GM18511 (cell line): ENCODE measurements around the gene MAPK4.

Experiments
- ATAC-seq: cut with Tn5 transposase; IDR thresholded peaks from one replicate; pipeline ENCODE4 v1.9.1; 2021; ENCODE audit warnings: mild to moderate bottlenecking, moderate library complexity; ENCODE audit not compliant: unreplicated experiment

MAPK4 gene

DNA sequence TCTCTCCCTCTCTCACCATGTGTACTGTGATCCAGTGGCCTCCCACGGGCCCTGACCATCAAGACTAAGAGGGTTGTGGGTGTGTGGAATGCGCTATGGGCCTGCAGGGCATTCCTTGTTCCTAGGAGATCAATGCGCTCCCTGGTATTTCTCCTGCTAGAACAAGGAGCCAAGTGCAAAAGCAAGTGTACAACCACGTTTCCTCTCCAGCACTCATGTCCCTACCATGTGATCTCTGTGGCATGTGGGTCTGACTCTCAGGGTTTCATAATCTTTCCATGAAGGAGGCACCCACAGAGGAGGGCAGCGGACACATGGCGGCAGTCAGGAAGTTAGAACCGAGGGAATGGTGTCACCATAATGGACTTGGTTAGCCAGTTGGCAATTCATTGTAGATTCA, 91.4 kb downstream of the MAPK4 start:
- ATAC-seq: no peak

- no peak for ATAC-seq
Observed at GRCh38 chr18:50653402-50654093, 93.7 kb downstream of the MAPK4 start.

GRCh38 chr18:50654211-50654610, 94.3 kb downstream of the MAPK4 start:
- no peak for ATAC-seq

GRCh38 chr18:50654658-50655550, 95.0 kb downstream of the MAPK4 start:
- ATAC-seq: no peak

- no peak for ATAC-seq
Observed at GRCh38 chr18:50656396-50656795, 96.5 kb downstream of the MAPK4 start.

DNA sequence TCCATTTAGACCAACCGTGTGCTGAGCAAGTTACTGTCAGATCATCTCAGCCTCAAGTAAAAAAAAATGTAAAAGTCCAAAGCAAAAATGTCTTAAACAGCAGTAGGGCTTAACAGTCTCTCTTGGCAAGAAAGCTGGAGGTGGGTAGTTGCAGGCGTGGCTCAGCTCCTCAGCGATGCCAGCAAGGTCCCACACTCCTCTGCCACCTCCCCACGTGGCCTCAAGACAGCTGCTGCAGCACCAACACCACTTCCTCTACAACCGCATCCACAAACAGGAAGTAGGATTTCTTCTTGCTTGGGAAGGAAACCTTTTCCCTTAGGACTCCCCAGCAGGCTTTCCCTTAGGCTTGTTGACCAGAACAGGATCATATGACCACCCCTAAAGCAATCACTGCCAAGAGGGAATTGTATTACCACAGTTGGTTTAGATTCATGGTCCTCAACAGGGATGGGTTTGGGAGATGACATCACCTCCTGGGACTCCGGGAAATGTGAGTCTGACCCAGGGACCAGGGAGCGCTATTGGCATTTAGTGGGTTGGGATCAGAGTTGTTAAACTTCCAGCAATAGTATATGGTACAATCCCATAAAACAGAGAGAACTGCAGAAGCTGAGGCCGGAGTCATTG, 97.1 kb downstream of the MAPK4 start:
- ATAC-seq: no peak

- no peak for ATAC-seq
Observed at GRCh38 chr18:50658601-50659000, 98.7 kb downstream of the MAPK4 start.

- no peak for ATAC-seq
Observed at GRCh38 chr18:50659091-50660003, 99.5 kb downstream of the MAPK4 start.

DNA sequence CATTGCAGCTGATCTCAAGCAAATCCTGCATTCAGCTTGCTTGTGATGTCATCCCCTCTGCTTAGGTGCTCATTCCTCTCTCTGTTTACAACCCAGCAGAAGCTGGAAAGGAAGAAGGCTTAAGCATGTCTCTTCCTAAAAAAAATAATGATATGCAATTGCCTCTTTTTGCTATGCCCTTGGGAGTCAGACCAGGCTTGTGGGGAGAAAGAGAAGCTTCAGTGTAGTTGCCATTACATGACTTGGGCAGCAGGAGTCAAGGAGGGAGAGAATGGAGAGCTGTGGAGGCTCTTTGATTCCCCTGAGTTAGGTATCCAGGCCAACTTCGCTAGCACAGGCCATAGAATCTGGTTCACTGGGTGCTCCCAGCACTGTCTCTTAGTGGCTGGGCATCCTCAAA, 101.1 kb downstream of the MAPK4 start:
- no peak for ATAC-seq

GRCh38 chr18:50662177-50662576, 102.3 kb downstream of the MAPK4 start:
- ATAC-seq: no peak

DNA sequence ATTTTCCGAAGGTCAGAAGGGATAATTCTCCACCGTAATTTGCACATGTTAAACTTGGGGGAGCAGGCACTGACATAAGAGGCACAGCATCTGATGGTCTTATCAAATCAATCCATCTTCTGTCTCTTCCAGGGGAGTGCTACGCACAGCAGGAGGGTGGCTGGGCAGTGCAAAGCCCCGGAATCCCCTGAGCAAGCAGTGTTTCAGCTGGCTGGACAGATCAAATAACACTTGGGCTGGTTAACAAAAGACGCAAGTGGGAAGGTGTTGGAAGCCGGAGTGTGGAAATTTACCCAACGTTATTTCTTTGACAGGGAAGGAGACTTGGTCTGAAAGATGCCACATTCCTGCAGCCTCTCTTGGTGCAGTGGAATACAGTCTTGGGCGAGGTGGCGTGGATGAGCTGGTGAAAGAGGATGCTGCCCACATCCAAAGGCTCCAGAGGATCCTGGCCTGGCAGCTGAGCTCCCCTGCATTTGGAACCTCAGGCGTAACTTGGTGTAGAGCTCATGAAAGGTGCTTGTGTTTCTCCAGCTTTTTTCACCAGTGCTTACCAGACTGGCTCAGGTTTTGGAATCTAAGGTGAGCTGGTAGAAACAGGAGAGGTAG, 103.0 kb downstream of the MAPK4 start:
- no peak for ATAC-seq

- no peak for ATAC-seq
Observed at GRCh38 chr18:50663626-50664441, 103.9 kb downstream of the MAPK4 start.

- ATAC-seq: no peak
Observed at GRCh38 chr18:50665015-50665414, 105.1 kb downstream of the MAPK4 start.

- no peak for ATAC-seq
Observed at GRCh38 chr18:50665519-50665918, 105.6 kb downstream of the MAPK4 start.

DNA sequence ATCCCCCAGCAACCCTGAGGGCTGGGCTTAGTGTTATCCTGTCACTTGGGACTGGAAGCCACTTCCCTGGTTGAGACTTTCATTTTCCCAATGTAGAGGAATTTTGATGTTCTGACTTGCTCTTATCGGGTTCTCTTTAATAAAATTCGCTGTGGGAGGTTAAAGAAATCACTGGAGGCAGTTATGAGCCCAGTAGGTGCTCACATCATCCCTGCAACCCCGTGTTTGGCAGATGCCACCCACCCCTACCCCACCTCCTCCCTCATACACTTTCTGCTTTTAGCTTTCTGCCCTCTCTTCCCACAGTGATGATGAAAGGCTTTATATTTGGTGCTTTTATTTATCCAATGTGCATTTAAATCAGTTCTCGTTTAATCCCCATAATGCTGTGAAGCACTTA, 106.6 kb downstream of the MAPK4 start:
- no peak for ATAC-seq

DNA sequence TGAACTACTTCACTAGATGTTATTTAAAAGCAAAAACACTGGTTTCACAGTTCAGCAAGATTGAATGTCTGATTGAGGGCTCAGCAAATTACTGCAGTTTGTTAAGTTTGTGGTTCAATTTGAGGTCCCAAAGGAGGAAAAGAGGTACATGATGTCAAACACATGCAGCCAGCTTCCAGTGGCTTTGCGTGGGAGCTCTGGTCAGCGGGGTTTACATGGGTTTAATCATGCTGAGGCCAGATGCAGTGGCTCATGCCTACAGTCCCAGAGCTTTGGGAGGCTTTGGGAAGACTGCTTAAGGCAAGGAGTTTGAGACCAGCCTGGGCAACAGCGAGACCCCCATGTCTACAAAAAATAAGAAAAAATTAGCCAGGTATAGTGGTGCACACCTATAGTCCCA, 111.5 kb downstream of the MAPK4 start:
- no peak for ATAC-seq

DNA sequence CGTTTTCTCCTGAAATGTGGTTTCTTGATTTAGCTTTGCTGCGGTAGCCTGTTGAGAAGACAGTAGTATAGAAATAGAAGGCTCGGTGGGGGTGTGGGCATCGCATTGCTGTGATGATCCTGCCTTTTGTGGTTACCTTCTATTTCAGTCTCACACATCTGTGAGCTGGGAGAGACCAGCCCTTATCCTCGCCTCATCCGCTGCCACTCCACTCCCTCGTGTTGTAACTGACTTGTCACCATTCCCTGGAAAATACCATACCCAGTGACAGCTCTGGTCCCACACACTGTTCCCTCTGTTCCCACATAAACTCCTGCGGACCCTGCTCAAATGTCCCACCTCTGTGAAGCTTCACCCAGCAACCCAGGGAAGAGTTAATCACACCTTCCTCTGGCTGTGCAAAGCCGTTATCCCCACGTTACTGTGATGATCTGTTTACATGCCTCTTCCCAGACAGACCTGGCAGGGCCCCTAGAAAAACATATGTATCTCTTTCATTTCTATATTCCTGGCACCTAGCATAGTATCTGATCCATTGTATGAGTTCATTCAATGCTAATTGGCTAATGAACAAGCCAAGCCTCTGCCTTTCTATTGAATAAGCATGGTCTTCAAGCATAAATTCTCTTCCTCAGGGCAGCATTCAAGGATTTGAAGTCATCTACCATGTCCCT, 114.6 kb downstream of the MAPK4 start:
- no peak for ATAC-seq

DNA sequence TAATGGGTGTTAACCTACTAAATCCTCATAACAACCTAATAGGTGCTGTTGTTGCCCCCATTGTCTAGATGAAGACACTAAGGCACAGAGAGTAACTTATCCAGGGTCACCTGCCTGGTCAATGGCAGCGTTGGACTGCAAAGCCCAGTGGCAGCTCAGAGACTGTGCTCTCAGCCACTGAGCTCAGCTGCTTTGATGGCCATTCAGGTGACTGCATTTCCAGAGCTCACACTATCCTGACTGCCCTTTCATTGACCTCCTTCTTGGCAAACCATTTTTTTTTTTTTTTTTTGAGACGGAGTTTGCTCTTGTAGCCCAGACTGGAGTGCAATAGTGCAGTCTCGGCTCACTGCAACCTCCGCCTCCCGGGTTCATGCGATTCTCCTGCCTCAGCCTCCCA, 115.2 kb downstream of the MAPK4 start:
- no peak for ATAC-seq

GRCh38 chr18:50678651-50679050, 118.8 kb downstream of the MAPK4 start:
- ATAC-seq: no peak
